GM15510 (cell line): ENCODE measurements around the gene NTF4.
A peak's percentile ranks its signal among the peaks of the same experiment; 100 is the strongest.

Experiments
- POLR2A ChIP-seq: IDR thresholded peaks from 3 replicates; pipeline ENCODE4 v1.6.1; 2011; ENCODE audit warnings: borderline replicate concordance; ENCODE audit not compliant: insufficient read length; ENCODE audit errors: extremely low read depth

The NTF4 gene

GRCh38 chr19:49064768-49065611, at the start of gene NTF4:
TSS of gene NTF4 (minus strand) at chr19:49064818. CDS start at chr19:49061997, 2,821 bp downstream.
- TF ChIP-seq POLR2A: no peak

GRCh38 chr19:49113762-49114629, 49.4 kb upstream of the NTF4 start, which contains the start of gene LIN7B:
TSS of gene LIN7B (plus strand) at chr19:49114370. CDS start at chr19:49114405, 35 bp downstream.
- TF ChIP-seq POLR2A: peak; percentile 51

DNA sequence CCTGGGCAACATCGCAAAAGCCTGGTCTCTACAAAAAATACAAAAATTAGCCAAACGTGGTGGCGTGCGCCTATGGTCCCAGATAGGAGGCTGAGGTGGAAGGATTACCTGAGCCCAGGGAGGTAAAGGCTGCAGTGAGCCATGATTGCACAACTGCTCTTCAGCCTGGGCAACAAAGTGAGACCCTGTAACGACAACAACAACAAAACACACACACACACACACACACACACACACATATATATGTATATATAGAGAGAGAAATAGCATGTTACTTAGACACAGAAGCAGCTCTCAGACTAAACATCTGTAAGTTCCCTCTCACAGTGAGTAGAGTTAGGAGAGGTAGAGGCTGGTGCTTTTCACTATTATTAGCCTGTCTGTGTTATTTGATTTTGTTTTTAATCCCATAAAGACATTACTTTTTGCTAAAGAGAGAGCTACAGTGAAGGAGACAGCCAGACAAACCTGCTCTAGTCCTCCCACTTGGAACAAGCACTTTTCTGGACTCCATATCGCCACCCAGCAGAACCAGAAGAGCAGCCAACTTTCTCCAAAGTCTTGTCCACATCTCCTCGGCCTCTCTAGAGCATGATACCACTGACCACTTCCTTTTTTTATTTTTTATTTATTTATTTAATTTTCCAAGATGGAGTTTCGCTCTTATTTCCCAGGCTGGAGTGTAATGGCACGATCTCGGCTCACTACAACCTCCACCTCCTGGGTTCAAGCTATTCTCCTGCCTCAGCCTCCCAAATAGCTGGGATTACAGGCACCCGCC, 46.8 kb upstream of the NTF4 start:
- TF ChIP-seq POLR2A: no peak

GRCh38 chr19:49110567-49110966, 45.9 kb upstream of the NTF4 start:
- TF ChIP-seq POLR2A: no peak

DNA sequence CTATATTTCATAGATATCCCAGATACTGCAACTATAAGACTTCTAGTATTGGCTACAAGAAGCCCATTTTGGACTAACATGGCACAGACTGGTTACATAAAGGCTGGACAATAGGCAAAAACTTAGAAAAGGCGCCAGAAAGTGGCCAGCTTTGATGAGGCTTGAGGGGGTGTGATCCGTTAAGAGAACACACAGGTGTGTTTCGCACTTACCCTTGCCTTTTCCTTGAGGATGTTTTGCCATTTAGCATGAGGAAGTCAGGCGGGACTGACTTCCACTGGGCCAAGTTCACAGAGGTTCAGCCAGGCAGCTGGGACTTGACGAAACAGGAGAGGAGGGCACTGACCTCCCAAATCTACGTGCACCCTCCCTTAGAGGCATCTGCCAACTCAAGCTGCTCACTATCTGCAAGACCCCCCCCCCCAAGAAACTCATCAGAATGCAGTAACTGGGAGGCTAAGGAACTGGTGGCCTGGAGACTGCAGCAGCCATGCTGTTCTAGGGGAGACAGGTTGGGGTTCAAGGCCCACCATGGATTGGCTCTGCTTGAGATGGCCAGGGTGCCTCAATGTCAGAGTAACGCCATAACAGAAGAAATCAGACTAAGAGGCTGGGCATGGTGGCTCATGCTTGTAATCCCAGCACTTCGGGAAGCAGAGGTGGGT, 45.1 kb upstream of the NTF4 start:
- no peak for TF ChIP-seq POLR2A

- TF ChIP-seq POLR2A: peak; percentile 18
Measured at GRCh38 chr19:49109051-49109450, 44.4 kb upstream of the NTF4 start.

- TF ChIP-seq POLR2A: no peak
Measured at GRCh38 chr19:49107625-49108459, 43.2 kb upstream of the NTF4 start.

DNA sequence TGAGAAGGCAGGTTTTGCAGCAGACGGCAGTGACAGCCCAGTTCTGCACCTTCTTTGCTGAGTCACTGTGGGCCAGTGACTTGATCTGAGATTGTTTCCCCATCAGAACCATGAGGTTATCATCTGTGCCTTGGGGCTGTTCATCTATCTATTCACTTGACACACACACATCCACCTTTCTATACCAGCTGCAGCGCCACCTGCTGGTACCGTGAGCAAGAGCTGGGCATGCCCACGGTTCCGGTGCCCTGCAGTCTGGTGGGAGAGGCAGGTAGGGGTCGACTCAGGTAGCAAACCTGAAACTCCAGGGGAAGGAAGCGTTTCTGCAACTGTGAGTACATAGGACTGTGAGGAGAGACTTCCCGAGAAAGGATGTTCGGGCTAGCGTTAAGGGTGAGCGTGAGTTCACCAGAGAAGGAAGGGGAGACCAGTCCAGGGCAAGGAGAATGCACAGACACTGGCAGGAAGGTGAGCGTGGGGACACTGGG, 42.1 kb upstream of the NTF4 start:
- no peak for TF ChIP-seq POLR2A

- TF ChIP-seq POLR2A: no peak
Measured at GRCh38 chr19:49104229-49104864, 39.7 kb upstream of the NTF4 start.

DNA sequence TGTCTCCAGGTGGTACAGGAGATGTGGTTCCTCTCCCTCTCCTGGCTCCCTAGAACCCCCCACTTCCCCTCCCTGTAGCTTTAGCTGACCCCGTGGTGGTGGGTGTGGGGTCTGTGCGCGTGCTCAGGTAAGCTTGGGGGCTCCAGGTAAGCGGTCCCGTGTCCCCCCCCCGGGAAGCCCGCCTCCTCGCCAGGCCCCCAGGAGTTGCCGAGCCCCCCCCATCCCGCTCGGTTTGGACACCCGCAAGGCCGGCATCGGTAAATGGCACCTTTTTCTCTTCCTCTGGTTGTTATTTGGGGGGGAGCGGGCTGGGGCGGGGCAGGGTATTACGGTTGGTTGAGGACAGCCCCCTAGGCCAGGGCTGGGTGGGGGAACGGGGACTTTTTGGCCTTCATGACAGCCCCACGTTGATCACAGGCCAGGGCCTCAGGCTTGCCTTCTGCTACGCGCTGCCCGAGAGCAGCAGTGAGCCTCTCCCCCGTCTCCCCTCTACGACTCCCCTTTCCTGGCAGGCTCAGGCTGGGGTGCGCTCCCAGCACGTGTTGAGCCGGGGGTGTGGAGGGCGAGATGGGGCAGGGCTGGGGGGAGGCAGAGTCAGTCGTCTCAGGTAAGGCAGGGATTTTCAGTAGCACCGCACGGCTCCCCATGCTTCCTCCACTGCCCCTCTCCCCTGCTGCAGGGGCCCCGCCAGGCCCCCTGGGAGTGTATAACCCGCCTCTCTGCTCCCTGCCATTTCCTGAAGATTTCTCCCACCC, 38.9 kb upstream of the NTF4 start:
- TF ChIP-seq POLR2A: no peak

- TF ChIP-seq POLR2A: no peak
Measured at GRCh38 chr19:49102303-49102702, 37.7 kb upstream of the NTF4 start.

GRCh38 chr19:49101160-49101559, 36.5 kb upstream of the NTF4 start:
- no peak for TF ChIP-seq POLR2A
